HepG2 (cell line): ENCODE data around the gene IRAK4. TPM values are rescaled to one million over a fixed set of nuclear protein-coding genes. Genes with fewer than 3 reads are reported as not detected.

Experiments
- ATAC-seq: fragments of 200-7000 bp; cut with Tn5 transposase; 3 replicates; pipeline ENCODE4 v1.9.1; 2020; ENCODE audit warnings: mild to moderate bottlenecking, moderate library complexity
- BruUV-seq: library from RNA; stranded (reverse); fragments of 400-500 nt; replicated peaks from 2 replicates; lab custom pipeline; 2021; lab: Mats Ljungman, UMichigan
- CTCF ChIA-PET: fragments of 300-600 bp; formaldehyde crosslinking; extraction: SDS; loops from one replicate; lab custom pipeline; 2021; ENCODE audit warnings: low total read pairs, inconsistent platforms, low intra/inter-chr PET ratio; lab: Yijun Ruan, JAX
- POLR2A ChIA-PET: fragments of 350-600 bp; sonication (Branson Sonifier 250); formaldehyde crosslinking; loops from one replicate; lab custom pipeline; 2020; ENCODE audit warnings: antibody characterized with exemption, inconsistent platforms; lab: Yijun Ruan, JAX
- DNase-seq: peaks from one replicate; pipeline ENCODE4 v3.0.0-alpha.2; 2015; ENCODE audit warnings: low spot score
- FAIRE-seq: peaks from 3 replicates; lab custom pipeline; 2011; peaks lifted over from hg19 to GRCh38; lab: Jason Lieb, UNC
- H2AFZ ChIP-seq: one replicate; pipeline ENCODE4 v1.6.1; 2011; ENCODE audit warnings: low read length, inconsistent platforms
- H3K27ac ChIP-seq: fragments of 300-600 bp; 3 replicates; pipeline ENCODE4 v1.8.0; 2011; ENCODE audit warnings: mixed run types, mild to moderate bottlenecking, mixed read lengths, low read length, inconsistent platforms; ENCODE audit not compliant: insufficient read depth; ENCODE audit errors: extremely low read length
- H3K27me3 ChIP-seq, 2 experiments: fragments of 200-600 bp in 1 of 2; 2 replicates in 1 of 2; 3 replicates in 1 of 2; pipeline versions ENCODE4 v1.6.0 to v1.8.0; 2011; ENCODE audit warnings: low read length in 2 of 2, mild to moderate bottlenecking in 2 of 2, moderate library complexity in 2 of 2, inconsistent platforms in 1 of 2; ENCODE audit not compliant: insufficient read depth in 2 of 2, control insufficient read depth in 1 of 2
- H3K36me3 ChIP-seq, 2 experiments: fragments of 200-600 bp in 1 of 2; replicated peaks in 1 of 2; 2 replicates in 1 of 2; 3 replicates in 1 of 2; pipeline versions ENCODE4 v1.5.1 to v1.8.0; 2011; ENCODE audit warnings: low read length in 2 of 2, inconsistent platforms in 1 of 2; ENCODE audit not compliant: insufficient read depth in 2 of 2, control insufficient read depth in 1 of 2
- H3K4me1 ChIP-seq: 2 replicates; pipeline ENCODE4 v1.5.1; 2012; ENCODE audit warnings: low read length, inconsistent platforms; ENCODE audit not compliant: insufficient read depth
- H3K4me2 ChIP-seq: 2 replicates; pipeline ENCODE4 v1.6.0; 2011; ENCODE audit warnings: low read depth, low read length, inconsistent platforms
- H3K4me3 ChIP-seq, 3 experiments: fragments of 200-600 bp in 1 of 3; sonication (generic), shearing (Covaris generic) in 1 of 3; replicated peaks in 1 of 3; 2 replicates each; pipeline ENCODE4 v1.5.1; 2011 to 2016; ENCODE audit warnings: low read length in 3 of 3, inconsistent platforms in 2 of 3, low read depth in 2 of 3, mild to moderate bottlenecking in 2 of 3, control low read depth in 1 of 3, mixed read lengths in 1 of 3; ENCODE audit not compliant: insufficient read depth in 1 of 3
- H3K79me2 ChIP-seq: one replicate; pipeline ENCODE4 v1.6.1; 2011; ENCODE audit warnings: low read length, inconsistent platforms; ENCODE audit not compliant: insufficient read depth
- H3K9ac ChIP-seq: 2 replicates; pipeline ENCODE4 v1.6.0; 2011; ENCODE audit warnings: mild to moderate bottlenecking, low read depth, low read length, inconsistent platforms; ENCODE audit not compliant: insufficient read depth
- H3K9me3 ChIP-seq: 2 replicates; pipeline ENCODE4 v1.5.1; 2012; ENCODE audit warnings: mild to moderate bottlenecking, low read length
- H4K20me1 ChIP-seq: 2 replicates; pipeline ENCODE4 v1.6.0; 2011; ENCODE audit warnings: inconsistent platforms, mild to moderate bottlenecking, low read length, moderate library complexity; ENCODE audit not compliant: insufficient read depth
- KLF11 ChIP-seq: IDR thresholded peaks from 2 replicates; pipeline ENCODE4 v1.6.1; 2016; ENCODE audit warnings: missing compliant biosample characterization
- PHB2 ChIP-seq: fragments of 450-650 bp; IDR thresholded peaks from 2 replicates; pipeline ENCODE4 v1.6.1; 2018; ENCODE audit not compliant: partially characterized antibody
- PLRG1 ChIP-seq: fragments of 450-650 bp; conservative IDR thresholded peaks from 2 replicates; pipeline ENCODE4 v1.6.1; 2016
- SMYD3 ChIP-seq: sonication (generic); formaldehyde crosslinking; IDR thresholded peaks from 2 replicates; pipeline ENCODE4 v1.8.1; 2023; ENCODE audit warnings: mild to moderate bottlenecking, missing genetic modification reagents
- TRIM24 ChIP-seq: sonication (generic); formaldehyde crosslinking; IDR thresholded peaks from 2 replicates; pipeline ENCODE4 v1.8.0; 2022; ENCODE audit warnings: mild to moderate bottlenecking, missing genetic modification reagents
- ZNF282 ChIP-seq: fragments of 450-650 bp; IDR thresholded peaks from 2 replicates; pipeline ENCODE4 v1.6.1; 2018; ENCODE audit not compliant: partially characterized antibody
- ZNF441 ChIP-seq: sonication (generic); formaldehyde crosslinking; IDR thresholded peaks from 2 replicates; pipeline ENCODE4 v1.7.0; 2021; ENCODE audit warnings: missing genetic modification reagents, borderline replicate concordance
- ZNF572 ChIP-seq: sonication (generic); formaldehyde crosslinking; IDR thresholded peaks from 2 replicates; pipeline ENCODE4 v1.5.1; 2020; ENCODE audit warnings: mild to moderate bottlenecking, missing genetic modification reagents
- ZNF607 ChIP-seq: sonication (generic); formaldehyde crosslinking; IDR thresholded peaks from 2 replicates; pipeline ENCODE4 v1.5.1; 2020; ENCODE audit warnings: missing genetic modification reagents, mild to moderate bottlenecking, borderline replicate concordance
- ZSCAN20 ChIP-seq: sonication (generic); formaldehyde crosslinking; IDR thresholded peaks from 2 replicates; pipeline ENCODE4 v1.4.0; 2020; ENCODE audit warnings: missing genetic modification reagents, mild to moderate bottlenecking, borderline replicate concordance
- in situ Hi-C: cut with HindIII; loops from 2 replicates; pipeline ENCODE4 v1.10.0; 2017; ENCODE audit warnings: low pct_unique_long_range_greater_than_20kb; ENCODE audit not compliant: extremely low pct_ligation_motif_present
- intact Hi-C: fragments of 100-400 bp; cut with micrococcal nuclease; formaldehyde crosslinking; loops from one replicate; pipeline ENCODE4 v1.10.0; 2022; ENCODE audit not compliant: unreplicated experiment
- polyA plus RNA-seq, 8 experiments: library from polyadenylated mRNA; depleted of rRNA in 3 of 8; stranded (reverse) in 7 of 8; unstranded in 1 of 8; fragments of >200 nt; fragmentation: Illumina TruSeq in 4 of 8; extraction: Trizol in 4 of 8; gene quantifications; 2 replicates each; pipeline versions ENCODE4 v1.2.1 to v1.2.3, GENCODE V29; 2011 to 2016; ENCODE audit warnings: low read depth in 4 of 8, missing spikeins in 1 of 8, mixed read lengths in 1 of 8; ENCODE audit not compliant: insufficient read depth in 1 of 8
- total RNA-seq, 5 experiments: library from RNA; depleted of rRNA; stranded (reverse); fragments of >200 nt; fragmentation: Illumina TruSeq; extraction: Trizol; gene quantifications; 2 replicates each; pipeline ENCODE4 v1.2.3, GENCODE V29; 2016; ENCODE audit warnings: low read depth in 1 of 5
- TF ChIP-seq, protein P1 (sequence below): sonication (generic); formaldehyde crosslinking; IDR thresholded peaks from 2 replicates; pipeline ENCODE4 v1.4.0; 2020; ENCODE audit warnings: missing genetic modification reagents, borderline replicate concordance
- TF ChIP-seq, protein P2 (sequence below): sonication (generic); formaldehyde crosslinking; IDR thresholded peaks from 2 replicates; pipeline ENCODE4 v1.4.0; 2020; ENCODE audit warnings: missing genetic modification reagents
- TF ChIP-seq, protein P3 (sequence below): IDR thresholded peaks from 2 replicates; pipeline ENCODE4 v1.6.1; 2016; ENCODE audit warnings: control low read depth

IRAK4 gene
- total and polyA plus RNA-seq, 2 of the 13 experiments (the other 11 are each of a cell fraction or from before 2014, with no cell fraction given), result 6.6 to 7.1 TPM

- in situ Hi-C loops (no loop called here), intact Hi-C loops (no loop called here)
- Histone ChIP-seq H3K9ac (no peak overlapping the region), H3K79me2 (peaks cover 13% of the 10 kb centered on the region), H3K27me3 (no peaks in the 10 kb centered on the region; a peak in 1 of 5 replicates), H3K9me3 (no peaks in the 10 kb centered on the region), H3K36me3 (no peaks in the 10 kb centered on the region), H3K4me3 (no peak overlapping the region), H4K20me1 (no peaks in the 10 kb centered on the region), H3K27ac (no peak overlapping the region), H2AFZ (no peak overlapping the region), H3K4me1 (peaks cover 38% of the 10 kb centered on the region), H3K4me2 (no peak overlapping the region)
- TF ChIP-seq, protein P1, sequence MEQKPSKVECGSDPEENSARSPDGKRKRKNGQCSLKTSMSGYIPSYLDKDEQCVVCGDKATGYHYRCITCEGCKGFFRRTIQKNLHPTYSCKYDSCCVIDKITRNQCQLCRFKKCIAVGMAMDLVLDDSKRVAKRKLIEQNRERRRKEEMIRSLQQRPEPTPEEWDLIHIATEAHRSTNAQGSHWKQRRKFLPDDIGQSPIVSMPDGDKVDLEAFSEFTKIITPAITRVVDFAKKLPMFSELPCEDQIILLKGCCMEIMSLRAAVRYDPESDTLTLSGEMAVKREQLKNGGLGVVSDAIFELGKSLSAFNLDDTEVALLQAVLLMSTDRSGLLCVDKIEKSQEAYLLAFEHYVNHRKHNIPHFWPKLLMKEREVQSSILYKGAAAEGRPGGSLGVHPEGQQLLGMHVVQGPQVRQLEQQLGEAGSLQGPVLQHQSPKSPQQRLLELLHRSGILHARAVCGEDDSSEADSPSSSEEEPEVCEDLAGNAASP, result no peak
- TF ChIP-seq ZNF441 (no peak), PHB2 (no peak), PLRG1 (no peak), ZNF572 (no peak)
- TF ChIP-seq, protein P2, sequence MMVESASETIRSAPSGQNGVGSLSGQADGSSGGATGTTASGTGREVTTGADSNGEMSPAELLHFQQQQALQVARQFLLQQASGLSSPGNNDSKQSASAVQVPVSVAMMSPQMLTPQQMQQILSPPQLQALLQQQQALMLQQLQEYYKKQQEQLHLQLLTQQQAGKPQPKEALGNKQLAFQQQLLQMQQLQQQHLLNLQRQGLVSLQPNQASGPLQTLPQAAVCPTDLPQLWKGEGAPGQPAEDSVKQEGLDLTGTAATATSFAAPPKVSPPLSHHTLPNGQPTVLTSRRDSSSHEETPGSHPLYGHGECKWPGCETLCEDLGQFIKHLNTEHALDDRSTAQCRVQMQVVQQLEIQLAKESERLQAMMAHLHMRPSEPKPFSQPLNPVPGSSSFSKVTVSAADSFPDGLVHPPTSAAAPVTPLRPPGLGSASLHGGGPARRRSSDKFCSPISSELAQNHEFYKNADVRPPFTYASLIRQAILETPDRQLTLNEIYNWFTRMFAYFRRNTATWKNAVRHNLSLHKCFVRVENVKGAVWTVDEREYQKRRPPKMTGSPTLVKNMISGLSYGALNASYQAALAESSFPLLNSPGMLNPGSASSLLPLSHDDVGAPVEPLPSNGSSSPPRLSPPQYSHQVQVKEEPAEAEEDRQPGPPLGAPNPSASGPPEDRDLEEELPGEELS, result no peak
- no TSS peak for BruUV-seq
- POLR2A ChIA-PET, result no interaction called here
- CTCF ChIA-PET, result no interaction called here
- ATAC-seq (no peak), FAIRE-seq (no peak), DNase-seq (no peak)
Observed at GRCh38 chr12:43761500-43761899, 2.7 kb downstream of the IRAK4 start.

GRCh38 chr12:43762596-43762995 lies 3.8 kb downstream of the IRAK4 start:
- Histone ChIP-seq H3K4me3 (no peak overlapping the region), H3K36me3 (no peaks in the 10 kb centered on the region), H3K4me1 (peaks cover 27% of the 10 kb centered on the region), H3K27ac (no peak overlapping the region), H2AFZ (no peak overlapping the region), H4K20me1 (no peaks in the 10 kb centered on the region), H3K9ac (no peak overlapping the region), H3K9me3 (no peaks in the 10 kb centered on the region), H3K79me2 (peaks cover 8% of the 10 kb centered on the region), H3K27me3 (no peaks in the 10 kb centered on the region; a peak in 1 of 5 replicates), H3K4me2 (no peak overlapping the region)
- FAIRE-seq (no peak), DNase-seq (no peak), ATAC-seq (no peak)
- ChIA-PET POLR2A (no interaction called here), CTCF (no interaction called here)
- intact Hi-C loops, result no loop called here
- in situ Hi-C loops, result no loop called here
- no TSS peak for BruUV-seq
- TF ChIP-seq SMYD3 (CRISPR knock-in tag), result no peak
- no peak for TF ChIP-seq ZNF282
- TF ChIP-seq ZNF607 (CRISPR knock-in tag), result no peak
- no peak for TF ChIP-seq ZSCAN20 (CRISPR knock-in tag)
- TF ChIP-seq, protein P3, sequence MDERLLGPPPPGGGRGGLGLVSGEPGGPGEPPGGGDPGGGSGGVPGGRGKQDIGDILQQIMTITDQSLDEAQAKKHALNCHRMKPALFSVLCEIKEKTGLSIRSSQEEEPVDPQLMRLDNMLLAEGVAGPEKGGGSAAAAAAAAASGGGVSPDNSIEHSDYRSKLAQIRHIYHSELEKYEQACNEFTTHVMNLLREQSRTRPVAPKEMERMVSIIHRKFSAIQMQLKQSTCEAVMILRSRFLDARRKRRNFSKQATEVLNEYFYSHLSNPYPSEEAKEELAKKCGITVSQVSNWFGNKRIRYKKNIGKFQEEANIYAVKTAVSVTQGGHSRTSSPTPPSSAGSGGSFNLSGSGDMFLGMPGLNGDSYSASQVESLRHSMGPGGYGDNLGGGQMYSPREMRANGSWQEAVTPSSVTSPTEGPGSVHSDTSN (CRISPR knock-in tag), result no peak
- no peak for TF ChIP-seq KLF11
- no peak for TF ChIP-seq TRIM24 (CRISPR knock-in tag)
